GM18867 (cell line): Measurements from ENCODE around the gene B3GALT6.
"Not testable (repeated sequence)": the region's sequence is repeated elsewhere in the genome, so short reads cannot be mapped to it uniquely, and the experiment has no call there.

ENCODE experiments used
- ATAC-seq: cut with Tn5 transposase; IDR thresholded peaks from one replicate; pipeline ENCODE4 v1.9.1; 2021; ENCODE audit warnings: mild to moderate bottlenecking, moderate library complexity; ENCODE audit not compliant: unreplicated experiment

B3GALT6 gene

GRCh38 chr1:1232208-1232795, at the start of gene B3GALT6:
Gene B3GALT6, plus strand, starts transcription at chr1:1232237. Its CDS starts 42 bp downstream, at chr1:1232279.
- ATAC-seq = no peak

- no peak for ATAC-seq
Observed at GRCh38 chr1:1182491-1183220, 49.4 kb upstream of the B3GALT6 start.

DNA sequence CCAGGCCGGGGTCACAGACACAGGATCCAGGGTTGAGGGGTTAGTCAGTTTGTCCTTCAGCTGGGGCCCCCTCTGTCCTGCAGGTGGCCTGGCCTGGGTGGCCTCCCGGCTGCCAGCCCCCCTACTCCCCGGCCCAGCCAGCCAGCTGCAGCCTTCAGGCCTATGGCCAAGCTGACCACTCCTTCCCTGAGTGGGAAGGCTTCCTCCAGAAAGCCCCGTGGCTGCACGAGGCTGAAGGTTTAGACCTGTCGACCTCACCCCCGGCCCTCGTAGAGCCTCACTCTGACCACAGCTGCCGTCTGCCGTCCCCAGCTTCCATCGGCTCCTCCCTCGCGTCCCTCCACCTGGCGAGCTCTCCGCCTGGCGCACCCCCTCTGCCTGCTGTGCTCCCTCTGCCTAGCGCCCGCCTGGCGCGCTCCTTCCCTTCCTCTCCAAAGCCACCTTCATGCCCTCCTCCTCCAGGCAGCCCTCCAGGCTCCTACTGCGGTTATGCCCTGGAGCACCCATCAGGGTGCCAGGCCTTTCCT, 48.8 kb upstream of the B3GALT6 start:
- no peak for ATAC-seq

DNA sequence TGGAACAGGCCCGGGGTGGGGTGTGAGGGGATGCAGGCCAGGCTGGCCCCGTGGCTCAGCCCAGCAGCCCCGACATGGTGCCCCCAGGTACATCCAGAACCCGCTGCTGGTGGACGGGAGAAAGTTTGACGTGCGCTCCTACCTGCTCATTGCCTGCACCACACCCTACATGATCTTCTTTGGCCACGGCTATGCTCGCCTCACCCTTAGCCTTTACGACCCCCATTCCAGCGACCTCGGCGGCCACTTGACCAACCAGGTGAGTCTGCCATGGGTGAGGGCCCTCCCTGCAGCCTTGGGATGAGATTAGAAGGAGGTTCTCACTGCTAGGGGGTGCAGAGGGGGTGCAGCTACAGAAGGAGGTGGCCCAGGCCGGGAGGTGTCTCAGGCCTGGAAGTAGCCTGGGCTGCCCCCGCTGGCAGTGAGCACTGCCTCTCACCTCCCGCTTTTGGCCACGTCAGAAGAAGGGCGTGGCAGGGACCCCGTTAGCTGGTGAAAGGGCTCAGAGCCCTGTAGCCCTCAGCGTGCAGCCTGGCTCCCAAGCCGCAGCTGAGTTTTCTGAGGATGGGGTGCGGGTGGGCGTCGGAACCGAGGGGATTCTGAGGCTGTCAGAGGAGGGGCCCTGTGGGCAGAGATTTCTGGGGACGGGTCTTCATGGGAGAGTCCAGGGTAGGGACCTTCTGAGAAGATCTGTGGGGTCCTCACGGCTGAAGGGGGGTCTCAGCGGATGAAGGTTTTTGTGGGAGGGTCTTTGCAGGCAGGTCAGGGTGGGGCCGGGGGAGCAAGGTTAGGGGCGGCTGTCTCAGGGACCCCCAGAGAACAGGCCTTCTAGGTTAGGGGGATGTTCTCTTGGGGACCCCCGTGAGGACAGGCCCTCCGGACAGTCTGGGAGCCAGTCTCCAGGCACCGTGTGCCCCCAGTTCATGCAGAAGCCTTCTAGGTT, 47.9 kb upstream of the B3GALT6 start:
- no peak for ATAC-seq

- ATAC-seq = no peak
Observed at GRCh38 chr1:1185101-1185765, 46.8 kb upstream of the B3GALT6 start.

GRCh38 chr1:1187938-1188337, 44.1 kb upstream of the B3GALT6 start:
- ATAC-seq = no peak

- no peak for ATAC-seq
Observed at GRCh38 chr1:1189111-1189510, 42.9 kb upstream of the B3GALT6 start.

DNA sequence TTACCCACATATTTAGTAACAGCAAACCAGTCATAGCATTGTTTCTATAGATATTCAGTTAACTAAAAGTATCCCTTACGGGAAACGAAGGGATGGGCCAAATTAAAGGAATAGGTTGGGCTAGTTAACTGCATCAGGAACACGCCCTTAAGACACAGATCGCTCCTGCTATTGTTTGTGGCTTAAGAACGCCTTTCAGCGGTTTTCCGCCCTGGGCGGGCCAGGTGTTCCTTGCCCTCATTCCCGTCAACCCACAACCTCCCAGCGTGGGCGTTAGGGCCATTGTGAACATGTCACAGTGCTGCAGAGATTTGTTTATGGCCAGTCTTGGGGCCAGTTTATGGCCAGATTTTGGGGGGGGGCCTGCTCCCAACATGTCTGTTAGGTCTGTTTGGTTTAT, 40.3 kb upstream of the B3GALT6 start:
- no peak for ATAC-seq

- no peak for ATAC-seq
Observed at GRCh38 chr1:1194723-1195122, 37.3 kb upstream of the B3GALT6 start.

- not testable (repeated sequence) for ATAC-seq
Observed at GRCh38 chr1:1195726-1196125, 36.3 kb upstream of the B3GALT6 start.

DNA sequence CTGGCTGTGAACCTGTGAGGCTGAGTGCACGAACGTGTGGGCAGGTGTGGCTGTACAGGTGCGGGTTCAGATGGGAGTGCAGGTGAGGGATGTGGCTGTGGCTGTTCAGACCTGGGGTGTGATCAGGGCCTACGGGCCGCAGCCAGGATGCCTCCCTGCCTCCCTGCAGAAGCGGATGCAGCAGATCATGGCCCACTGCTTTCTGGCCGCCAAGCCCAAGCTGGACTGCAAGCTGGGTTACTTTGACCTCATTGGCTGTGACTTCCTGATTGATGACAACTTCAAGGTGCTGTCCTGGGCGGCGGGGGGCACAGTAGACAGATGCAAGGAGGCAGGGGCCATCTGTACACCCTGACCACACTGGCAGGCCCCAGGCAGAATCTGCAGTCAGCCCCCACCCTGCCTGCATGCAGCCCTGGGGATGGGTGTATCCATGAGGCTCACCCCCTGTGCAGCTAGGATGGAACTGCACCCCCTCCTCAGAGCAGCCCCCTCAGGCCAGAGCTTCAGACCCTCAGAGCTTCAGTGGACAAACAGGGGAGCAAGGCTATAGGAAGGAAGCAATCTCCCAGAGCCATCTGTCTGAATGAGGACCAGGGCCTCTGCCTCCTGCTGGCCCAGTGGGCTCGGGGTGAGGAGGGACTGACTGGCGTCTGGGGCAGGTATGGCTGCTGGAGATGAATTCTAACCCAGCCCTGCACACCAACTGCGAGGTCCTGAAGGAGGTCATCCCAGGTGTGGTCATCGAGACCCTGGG, 35.4 kb upstream of the B3GALT6 start:
- ATAC-seq = no peak

DNA sequence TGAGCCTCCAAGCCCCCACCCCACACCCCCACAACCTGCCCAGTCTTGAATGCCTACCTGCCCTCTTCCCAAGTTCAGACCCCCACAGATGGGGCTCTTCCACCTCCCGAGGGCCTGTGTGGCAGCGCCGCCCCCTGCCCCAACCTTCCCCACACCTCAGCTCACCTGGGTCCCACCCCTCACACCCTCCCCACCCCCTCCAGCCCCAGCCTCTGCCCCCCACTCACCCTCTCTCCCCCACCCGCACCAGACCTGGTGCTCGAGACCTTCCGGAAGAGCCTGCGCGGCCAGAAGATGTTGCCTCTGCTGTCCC, 34.9 kb upstream of the B3GALT6 start:
- ATAC-seq = no peak

DNA sequence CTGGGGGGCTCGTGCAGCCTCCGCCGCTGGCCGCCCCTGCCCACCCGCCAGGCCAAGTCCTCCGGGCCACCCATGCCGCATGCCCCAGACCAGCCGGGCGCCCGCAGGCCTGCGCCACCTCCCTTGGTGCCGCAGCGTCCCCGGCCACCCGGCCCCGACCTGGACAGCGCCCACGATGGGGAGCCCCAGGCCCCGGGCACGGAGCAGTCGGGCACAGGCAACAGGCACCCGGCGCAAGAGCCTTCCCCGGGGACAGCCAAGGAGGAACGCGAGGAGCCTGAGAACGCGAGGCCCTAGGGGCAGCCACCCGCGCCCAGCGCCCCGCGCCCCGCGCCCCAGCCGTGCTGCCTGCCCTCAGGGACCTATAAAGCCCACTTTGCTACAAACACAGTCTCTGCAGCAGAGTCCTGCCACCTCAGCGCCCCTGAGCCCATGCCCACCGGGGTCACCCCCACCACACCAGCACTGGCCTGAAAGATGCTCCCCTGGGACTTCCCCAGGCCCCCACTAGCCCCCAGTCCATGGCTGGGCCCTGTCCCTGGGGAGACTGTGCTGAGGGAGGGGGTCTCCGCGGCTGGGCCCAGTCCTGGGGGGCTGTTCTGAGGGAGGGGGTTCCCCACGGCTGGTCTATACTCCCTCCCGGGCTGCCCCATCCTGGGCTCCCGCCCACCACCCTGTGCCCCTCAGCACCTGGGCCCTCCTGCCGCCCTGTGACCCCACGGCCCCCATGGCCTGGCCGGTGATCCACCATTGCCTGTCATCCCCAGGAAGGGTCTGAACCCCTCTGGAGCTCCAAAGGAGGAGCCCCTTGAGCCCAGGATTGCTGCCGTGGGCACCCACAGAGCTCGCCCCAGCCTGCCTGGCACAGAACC, 34.2 kb upstream of the B3GALT6 start:
- ATAC-seq = no peak

- no peak for ATAC-seq
Observed at GRCh38 chr1:1198423-1199140, 33.5 kb upstream of the B3GALT6 start.

GRCh38 chr1:1199141-1199960, 32.7 kb upstream of the B3GALT6 start:
- ATAC-seq = no peak

- ATAC-seq = no peak
Observed at GRCh38 chr1:1199961-1200875, 31.8 kb upstream of the B3GALT6 start.
